ENCODE data around the gene SELENOO. TPM values are rescaled to one million over a fixed set of nuclear protein-coding genes. Genes with fewer than 3 reads are reported as not detected.

Gene SELENOO
- total RNA-seq, 2 experiments from 2014 or later = 26.0 to 26.1 TPM

- Histone ChIP-seq H3K4me3 (ENCODE audit: low read length) (no peak overlapping the region), H3K36me3 (ENCODE audit: insufficient read depth, low read length) (no peaks in the 10 kb centered on the region), H3K4me1 (ENCODE audit: insufficient read depth, low read length) (peaks cover 10% of the 10 kb centered on the region), H3K27ac (ENCODE audit: low read depth in 1 of 2, low read length in 2 of 2) (no peak overlapping the region), H3K27me3 (ENCODE audit: control insufficient read depth in 1 of 2, insufficient read depth in 2 of 2, low read length in 2 of 2) (peaks cover 24 to 26% of the 10 kb centered on the region in 2 experiments), H3K9me3 (ENCODE audit: control insufficient read depth in 1 of 2, insufficient read depth in 1 of 2, low read length in 2 of 2) (peaks cover 0 to 17% of the 10 kb centered on the region in 2 experiments)
- TF ChIP-seq, protein P1, sequence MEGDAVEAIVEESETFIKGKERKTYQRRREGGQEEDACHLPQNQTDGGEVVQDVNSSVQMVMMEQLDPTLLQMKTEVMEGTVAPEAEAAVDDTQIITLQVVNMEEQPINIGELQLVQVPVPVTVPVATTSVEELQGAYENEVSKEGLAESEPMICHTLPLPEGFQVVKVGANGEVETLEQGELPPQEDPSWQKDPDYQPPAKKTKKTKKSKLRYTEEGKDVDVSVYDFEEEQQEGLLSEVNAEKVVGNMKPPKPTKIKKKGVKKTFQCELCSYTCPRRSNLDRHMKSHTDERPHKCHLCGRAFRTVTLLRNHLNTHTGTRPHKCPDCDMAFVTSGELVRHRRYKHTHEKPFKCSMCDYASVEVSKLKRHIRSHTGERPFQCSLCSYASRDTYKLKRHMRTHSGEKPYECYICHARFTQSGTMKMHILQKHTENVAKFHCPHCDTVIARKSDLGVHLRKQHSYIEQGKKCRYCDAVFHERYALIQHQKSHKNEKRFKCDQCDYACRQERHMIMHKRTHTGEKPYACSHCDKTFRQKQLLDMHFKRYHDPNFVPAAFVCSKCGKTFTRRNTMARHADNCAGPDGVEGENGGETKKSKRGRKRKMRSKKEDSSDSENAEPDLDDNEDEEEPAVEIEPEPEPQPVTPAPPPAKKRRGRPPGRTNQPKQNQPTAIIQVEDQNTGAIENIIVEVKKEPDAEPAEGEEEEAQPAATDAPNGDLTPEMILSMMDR (IDR thresholded peaks at IDR 0.05) = no peak
- CTCF ChIA-PET = no interaction called here
- POLR2A ChIA-PET = no interaction called here
- Mint-ChIP-seq H3K36me3 (ENCODE audit: low read depth) (no peaks in the 10 kb centered on the region), H3K4me3 (peak overlapping the region; percentile 42), H3K27ac (no peak overlapping the region), H3K27me3 (peaks cover 24% of the 10 kb centered on the region), H3K4me1 (ENCODE audit: low read depth) (peaks cover 7% of the 10 kb centered on the region), H3K9me3 (no peaks in the 10 kb centered on the region)
- intact Hi-C loops (cut with DNase I, micrococcal nuclease) = loop anchor here in 1 of 2 experiments (5.0 kb wide), 1 partner anchor 33 kb away; no protein-coding TSS in a partner anchor
- ATAC-seq (ENCODE audit: poor library complexity) (no peak), DNase-seq (no peak)
Observed at GRCh38 chr22:50173983-50174355, 26.8 kb upstream of the SELENOO start.

- no peaks in the 10 kb centered on the region for H3K9me3 Mint-ChIP-seq
- Histone ChIP-seq H3K27ac (ENCODE audit: low read depth in 1 of 2, low read length in 2 of 2) (no peak overlapping the region), H3K4me3 (ENCODE audit: low read length) (no peak overlapping the region), H3K36me3 (ENCODE audit: insufficient read depth, low read length) (no peaks in the 10 kb centered on the region), H3K4me1 (ENCODE audit: insufficient read depth, low read length) (peaks cover 5% of the 10 kb centered on the region), H3K9me3 (ENCODE audit: control insufficient read depth in 1 of 2, insufficient read depth in 1 of 2, low read length in 2 of 2) (peaks cover 0 to 12% of the 10 kb centered on the region in 2 experiments), H3K27me3 (ENCODE audit: control insufficient read depth in 1 of 2, insufficient read depth in 2 of 2, low read length in 2 of 2) (peaks cover 20 to 21% of the 10 kb centered on the region in 2 experiments)
- no peak overlapping the region for H3K4me3 Mint-ChIP-seq
- H3K27ac Mint-ChIP-seq = no peak overlapping the region
- H3K4me1 Mint-ChIP-seq (ENCODE audit: low read depth) = peaks cover 3% of the 10 kb centered on the region
- TF ChIP-seq, protein P1 (IDR thresholded peaks at IDR 0.05) = no peak
- ChIA-PET POLR2A (no interaction called here), CTCF (no interaction called here)
- ATAC-seq (ENCODE audit: poor library complexity) = no peak
- H3K27me3 Mint-ChIP-seq = peaks cover 21% of the 10 kb centered on the region
- no peaks in the 10 kb centered on the region for H3K36me3 Mint-ChIP-seq (ENCODE audit: low read depth)
- no peak for DNase-seq
- intact Hi-C loops (cut with DNase I, micrococcal nuclease) = loop anchor here in 1 of 2 experiments (5.0 kb wide), 1 partner anchor 33 kb away; no protein-coding TSS in a partner anchor
Observed at GRCh38 chr22:50174382-50175190, 26.2 kb upstream of the SELENOO start.

DNA sequence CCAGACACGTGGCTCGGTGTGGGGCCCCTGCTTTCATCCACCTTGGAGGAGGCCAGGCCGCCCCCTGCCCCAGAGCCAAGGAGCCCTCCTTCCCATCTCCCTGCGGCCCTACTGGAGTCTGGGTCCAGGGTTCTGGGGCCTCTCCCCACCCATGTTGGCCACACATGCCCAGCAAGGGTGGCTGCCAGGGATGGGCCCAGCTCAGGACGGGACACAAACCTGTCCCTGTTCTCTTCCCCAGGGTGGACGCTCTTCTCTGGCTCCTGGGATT lies 25.7 kb upstream of the SELENOO start:
- no peaks in the 10 kb centered on the region for H3K36me3 Mint-ChIP-seq (ENCODE audit: low read depth)
- ChIA-PET POLR2A (no interaction called here), CTCF (no interaction called here)
- H3K4me1 Mint-ChIP-seq (ENCODE audit: low read depth) = peaks cover 3% of the 10 kb centered on the region
- Histone ChIP-seq H3K4me1 (ENCODE audit: insufficient read depth, low read length) (peaks cover 5% of the 10 kb centered on the region), H3K36me3 (ENCODE audit: insufficient read depth, low read length) (no peaks in the 10 kb centered on the region), H3K27me3 (ENCODE audit: control insufficient read depth in 1 of 2, insufficient read depth in 2 of 2, low read length in 2 of 2) (peaks cover 20 to 21% of the 10 kb centered on the region in 2 experiments), H3K27ac (ENCODE audit: low read depth in 1 of 2, low read length in 2 of 2) (no peak overlapping the region), H3K4me3 (ENCODE audit: low read length) (no peak overlapping the region), H3K9me3 (ENCODE audit: control insufficient read depth in 1 of 2, insufficient read depth in 1 of 2, low read length in 2 of 2) (peaks cover 0 to 12% of the 10 kb centered on the region in 2 experiments)
- H3K9me3 Mint-ChIP-seq = no peaks in the 10 kb centered on the region
- no peak for DNase-seq
- peaks cover 26% of the 10 kb centered on the region for H3K27me3 Mint-ChIP-seq
- H3K4me3 Mint-ChIP-seq = no peak overlapping the region
- TF ChIP-seq, protein P1 (IDR thresholded peaks at IDR 0.05) = no peak
- intact Hi-C loops (cut with DNase I, micrococcal nuclease) = no loop called here
- no peak overlapping the region for H3K27ac Mint-ChIP-seq
- no peak for ATAC-seq (ENCODE audit: poor library complexity)
